ENCODE results near the gene FAM3C.

FAM3C gene

GRCh38 chr7:121384265-121384664 is 11.8 kb downstream of the FAM3C start:
- peaks cover 4 to 6% of the 10 kb centered on the region in 2 donors for H3K36me3 ChIP-seq (ENCODE audit: control insufficient read depth in 1 of 2, insufficient read depth in 2 of 2, low read length in 2 of 2)
- no peak overlapping the region for H3K9ac ChIP-seq (ENCODE audit: low read depth in 1 of 2, low read length in 2 of 2)
- no peak overlapping the region for H3K4me3 ChIP-seq (ENCODE audit: low read depth in 1 of 2, low read length in 2 of 2)
- peaks cover 21 to 47% of the 10 kb centered on the region in 2 donors for H3K4me1 ChIP-seq (ENCODE audit: control insufficient read depth in 1 of 2, insufficient read depth in 2 of 2, low read length in 2 of 2)
- no peaks in the 10 kb centered on the region for H3K9me3 ChIP-seq (ENCODE audit: control insufficient read depth in 1 of 2, low read length in 2 of 2)
- no peaks in the 10 kb centered on the region for H3K27me3 ChIP-seq (ENCODE audit: control insufficient read depth in 1 of 2, insufficient read depth in 2 of 2, low read length in 2 of 2)
- H3K27ac ChIP-seq (ENCODE audit: low read depth, low read length) = peak overlapping the region; percentile 34

GRCh38 chr7:121383235-121383910 is 12.7 kb downstream of the FAM3C start:
- Histone ChIP-seq H3K27ac (ENCODE audit: low read depth, low read length) (no peak overlapping the region), H3K9me3 (ENCODE audit: control insufficient read depth in 1 of 2, low read length in 2 of 2) (no peaks in the 10 kb centered on the region), H3K9ac (ENCODE audit: low read depth in 1 of 2, low read length in 2 of 2) (no peak overlapping the region), H3K4me1 (ENCODE audit: control insufficient read depth in 1 of 2, insufficient read depth in 2 of 2, low read length in 2 of 2) (peaks cover 21 to 42% of the 10 kb centered on the region in 2 donors), H3K36me3 (ENCODE audit: control insufficient read depth in 1 of 2, insufficient read depth in 2 of 2, low read length in 2 of 2) (peaks cover 6 to 7% of the 10 kb centered on the region in 2 donors), H3K27me3 (ENCODE audit: control insufficient read depth in 1 of 2, insufficient read depth in 2 of 2, low read length in 2 of 2) (no peaks in the 10 kb centered on the region), H3K4me3 (ENCODE audit: low read depth in 1 of 2, low read length in 2 of 2) (no peak overlapping the region)

GRCh38 chr7:121382473-121382872 is 13.6 kb downstream of the FAM3C start:
- no peak overlapping the region for H3K4me3 ChIP-seq (ENCODE audit: low read depth in 1 of 2, low read length in 2 of 2)
- peaks cover 15% of the 10 kb centered on the region in 2 donors for H3K36me3 ChIP-seq (ENCODE audit: control insufficient read depth in 1 of 2, insufficient read depth in 2 of 2, low read length in 2 of 2)
- peaks cover 21 to 42% of the 10 kb centered on the region in 2 donors for H3K4me1 ChIP-seq (ENCODE audit: control insufficient read depth in 1 of 2, insufficient read depth in 2 of 2, low read length in 2 of 2)
- H3K27me3 ChIP-seq (ENCODE audit: control insufficient read depth in 1 of 2, insufficient read depth in 2 of 2, low read length in 2 of 2) = no peaks in the 10 kb centered on the region
- no peak overlapping the region for H3K27ac ChIP-seq (ENCODE audit: low read depth, low read length)
- no peak overlapping the region for H3K9ac ChIP-seq (ENCODE audit: low read depth in 1 of 2, low read length in 2 of 2)
- no peaks in the 10 kb centered on the region for H3K9me3 ChIP-seq (ENCODE audit: control insufficient read depth in 1 of 2, low read length in 2 of 2)

- peaks cover 7 to 27% of the 10 kb centered on the region in 2 donors for H3K4me1 ChIP-seq (ENCODE audit: control insufficient read depth in 1 of 2, insufficient read depth in 2 of 2, low read length in 2 of 2)
- H3K27me3 ChIP-seq (ENCODE audit: control insufficient read depth in 1 of 2, insufficient read depth in 2 of 2, low read length in 2 of 2) = no peaks in the 10 kb centered on the region
- H3K36me3 ChIP-seq (ENCODE audit: control insufficient read depth in 1 of 2, insufficient read depth in 2 of 2, low read length in 2 of 2) = peaks cover 27 to 34% of the 10 kb centered on the region in 2 donors
- no peak overlapping the region for H3K27ac ChIP-seq (ENCODE audit: low read depth, low read length)
- H3K9ac ChIP-seq (ENCODE audit: low read depth in 1 of 2, low read length in 2 of 2) = no peak overlapping the region
- no peaks in the 10 kb centered on the region for H3K9me3 ChIP-seq (ENCODE audit: control insufficient read depth in 1 of 2, low read length in 2 of 2)
- no peak overlapping the region for H3K4me3 ChIP-seq (ENCODE audit: low read depth in 1 of 2, low read length in 2 of 2)
Measured at GRCh38 chr7:121379930-121380329, 16.2 kb downstream of the FAM3C start.

GRCh38 chr7:121376979-121377378 is 19.1 kb downstream of the FAM3C start:
- H3K4me1 ChIP-seq (ENCODE audit: control insufficient read depth in 1 of 2, insufficient read depth in 2 of 2, low read length in 2 of 2) = peaks cover 0 to 17% of the 10 kb centered on the region in 2 donors
- no peak overlapping the region for H3K9ac ChIP-seq (ENCODE audit: low read depth in 1 of 2, low read length in 2 of 2)
- no peaks in the 10 kb centered on the region for H3K27me3 ChIP-seq (ENCODE audit: control insufficient read depth in 1 of 2, insufficient read depth in 2 of 2, low read length in 2 of 2)
- H3K36me3 ChIP-seq (ENCODE audit: control insufficient read depth in 1 of 2, insufficient read depth in 2 of 2, low read length in 2 of 2) = peaks cover 27 to 38% of the 10 kb centered on the region in 2 donors
- H3K4me3 ChIP-seq (ENCODE audit: low read depth in 1 of 2, low read length in 2 of 2) = no peak overlapping the region
- no peak overlapping the region for H3K27ac ChIP-seq (ENCODE audit: low read depth, low read length)
- no peaks in the 10 kb centered on the region for H3K9me3 ChIP-seq (ENCODE audit: control insufficient read depth in 1 of 2, low read length in 2 of 2)

GRCh38 chr7:121373177-121373576 is 22.9 kb downstream of the FAM3C start:
- Histone ChIP-seq H3K27me3 (ENCODE audit: control insufficient read depth in 1 of 2, insufficient read depth in 2 of 2, low read length in 2 of 2) (no peaks in the 10 kb centered on the region), H3K4me1 (ENCODE audit: control insufficient read depth in 1 of 2, insufficient read depth in 2 of 2, low read length in 2 of 2) (peaks cover 8 to 26% of the 10 kb centered on the region in 2 donors), H3K36me3 (ENCODE audit: control insufficient read depth in 1 of 2, insufficient read depth in 2 of 2, low read length in 2 of 2) (peaks cover 18 to 34% of the 10 kb centered on the region in 2 donors), H3K4me3 (ENCODE audit: low read depth in 1 of 2, low read length in 2 of 2) (no peak overlapping the region), H3K9ac (ENCODE audit: low read depth in 1 of 2, low read length in 2 of 2) (no peak overlapping the region), H3K27ac (ENCODE audit: low read depth, low read length) (no peak overlapping the region), H3K9me3 (ENCODE audit: control insufficient read depth in 1 of 2, low read length in 2 of 2) (no peaks in the 10 kb centered on the region)

GRCh38 chr7:121372376-121373010 is 23.6 kb downstream of the FAM3C start:
- Histone ChIP-seq H3K27ac (ENCODE audit: low read depth, low read length) (no peak overlapping the region), H3K9me3 (ENCODE audit: control insufficient read depth in 1 of 2, low read length in 2 of 2) (no peaks in the 10 kb centered on the region), H3K36me3 (ENCODE audit: control insufficient read depth in 1 of 2, insufficient read depth in 2 of 2, low read length in 2 of 2) (peaks cover 12 to 28% of the 10 kb centered on the region in 2 donors), H3K27me3 (ENCODE audit: control insufficient read depth in 1 of 2, insufficient read depth in 2 of 2, low read length in 2 of 2) (no peaks in the 10 kb centered on the region), H3K4me1 (ENCODE audit: control insufficient read depth in 1 of 2, insufficient read depth in 2 of 2, low read length in 2 of 2) (peaks cover 8 to 26% of the 10 kb centered on the region in 2 donors), H3K9ac (ENCODE audit: low read depth in 1 of 2, low read length in 2 of 2) (no peak overlapping the region), H3K4me3 (ENCODE audit: low read depth in 1 of 2, low read length in 2 of 2) (no peak overlapping the region)

- Histone ChIP-seq H3K27me3 (ENCODE audit: control insufficient read depth in 1 of 2, insufficient read depth in 2 of 2, low read length in 2 of 2) (no peaks in the 10 kb centered on the region), H3K27ac (ENCODE audit: low read depth, low read length) (no peak overlapping the region), H3K9ac (ENCODE audit: low read depth in 1 of 2, low read length in 2 of 2) (no peak overlapping the region), H3K4me1 (ENCODE audit: control insufficient read depth in 1 of 2, insufficient read depth in 2 of 2, low read length in 2 of 2) (peaks cover 8 to 26% of the 10 kb centered on the region in 2 donors), H3K4me3 (ENCODE audit: low read depth in 1 of 2, low read length in 2 of 2) (no peak overlapping the region), H3K36me3 (ENCODE audit: control insufficient read depth in 1 of 2, insufficient read depth in 2 of 2, low read length in 2 of 2) (peaks cover 10 to 22% of the 10 kb centered on the region in 2 donors), H3K9me3 (ENCODE audit: control insufficient read depth in 1 of 2, low read length in 2 of 2) (no peaks in the 10 kb centered on the region)
Measured at GRCh38 chr7:121371883-121372282, 24.2 kb downstream of the FAM3C start.

GRCh38 chr7:121371367-121371766 is 24.7 kb downstream of the FAM3C start:
- H3K9me3 ChIP-seq (ENCODE audit: control insufficient read depth in 1 of 2, low read length in 2 of 2) = no peaks in the 10 kb centered on the region
- H3K4me3 ChIP-seq (ENCODE audit: low read depth in 1 of 2, low read length in 2 of 2) = no peak overlapping the region
- peaks cover 9 to 21% of the 10 kb centered on the region in 2 donors for H3K36me3 ChIP-seq (ENCODE audit: control insufficient read depth in 1 of 2, insufficient read depth in 2 of 2, low read length in 2 of 2)
- no peaks in the 10 kb centered on the region for H3K27me3 ChIP-seq (ENCODE audit: control insufficient read depth in 1 of 2, insufficient read depth in 2 of 2, low read length in 2 of 2)
- H3K27ac ChIP-seq (ENCODE audit: low read depth, low read length) = no peak overlapping the region
- H3K4me1 ChIP-seq (ENCODE audit: control insufficient read depth in 1 of 2, insufficient read depth in 2 of 2, low read length in 2 of 2) = peaks cover 8 to 26% of the 10 kb centered on the region in 2 donors
- no peak overlapping the region for H3K9ac ChIP-seq (ENCODE audit: low read depth in 1 of 2, low read length in 2 of 2)

- Histone ChIP-seq H3K4me3 (ENCODE audit: low read depth in 1 of 2, low read length in 2 of 2) (no peak overlapping the region), H3K27me3 (ENCODE audit: control insufficient read depth in 1 of 2, insufficient read depth in 2 of 2, low read length in 2 of 2) (no peaks in the 10 kb centered on the region), H3K36me3 (ENCODE audit: control insufficient read depth in 1 of 2, insufficient read depth in 2 of 2, low read length in 2 of 2) (peaks cover 5 to 15% of the 10 kb centered on the region in 2 donors), H3K9me3 (ENCODE audit: control insufficient read depth in 1 of 2, low read length in 2 of 2) (no peaks in the 10 kb centered on the region), H3K4me1 (ENCODE audit: control insufficient read depth in 1 of 2, insufficient read depth in 2 of 2, low read length in 2 of 2) (peaks cover 8 to 26% of the 10 kb centered on the region in 2 donors), H3K27ac (ENCODE audit: low read depth, low read length) (no peak overlapping the region), H3K9ac (ENCODE audit: low read depth in 1 of 2, low read length in 2 of 2) (peak overlapping the region in 1 of 2 donors; percentile 2)
Measured at GRCh38 chr7:121369462-121369861, 26.6 kb downstream of the FAM3C start.

Data from duodenal mucosa (tissue), 2 donors.